ENCODE results near the gene BSCL2. TPM values are rescaled to one million over a fixed set of nuclear protein-coding genes. Genes with fewer than 3 reads are reported as not detected.
A peak's percentile ranks its signal among the peaks of the same experiment; 100 is the strongest.
"Not testable (repeated sequence)": the region's sequence is repeated elsewhere in the genome, so short reads cannot be mapped to it uniquely, and the experiment has no call there.

The BSCL2 gene
- total RNA-seq, 1 experiment from 2014 or later, result 147 TPM

- no peak for DNase-seq (ENCODE audit: low spot score)
These were observed 12.2 kb upstream of the BSCL2 start for GRCh38 chr11:62719302-62719978.

- no peak for DNase-seq (ENCODE audit: low spot score)
These were observed 9.6 kb upstream of the BSCL2 start for GRCh38 chr11:62716816-62717215.

GRCh38 chr11:62716206-62716605 is 9.0 kb upstream of the BSCL2 start:
- no peak for DNase-seq (ENCODE audit: low spot score)

- DNase-seq (ENCODE audit: low spot score), result no peak
These were observed 8.2 kb upstream of the BSCL2 start for GRCh38 chr11:62715150-62716130.

GRCh38 chr11:62713343-62713742 is 6.1 kb upstream of the BSCL2 start:
- peak; percentile 75 for DNase-seq (ENCODE audit: low spot score)

- no peak for DNase-seq (ENCODE audit: low spot score)
These were observed 5.6 kb upstream of the BSCL2 start for GRCh38 chr11:62712861-62713260.

GRCh38 chr11:62712276-62712812 is 5.1 kb upstream of the BSCL2 start:
- DNase-seq (ENCODE audit: low spot score), result no peak

- DNase-seq (ENCODE audit: low spot score), result no peak
These were observed 2.7 kb upstream of the BSCL2 start for GRCh38 chr11:62710001-62710345.

- DNase-seq (ENCODE audit: low spot score), result peak; percentile 99
These were observed 2.2 kb upstream of the BSCL2 start for GRCh38 chr11:62709247-62710000.

- no peak for DNase-seq (ENCODE audit: low spot score)
These were observed 1.6 kb upstream of the BSCL2 start for GRCh38 chr11:62708793-62709192.

- DNase-seq (ENCODE audit: low spot score), result no peak
These were observed 1.2 kb upstream of the BSCL2 start for GRCh38 chr11:62708392-62708791.

- no peak for DNase-seq (ENCODE audit: low spot score)
These were observed 375 bp downstream of the BSCL2 start for GRCh38 chr11:62706850-62707247.

- peak; percentile 98 for DNase-seq (ENCODE audit: low spot score)
These were observed 1.1 kb downstream of the BSCL2 start for GRCh38 chr11:62705880-62706849.

- DNase-seq (ENCODE audit: low spot score), result peak; percentile 74
These were observed 1.8 kb downstream of the BSCL2 start for GRCh38 chr11:62705413-62705812.

- DNase-seq (ENCODE audit: low spot score), result not testable (repeated sequence)
These were observed 3.3 kb downstream of the BSCL2 start for GRCh38 chr11:62703921-62704320.

- no peak for DNase-seq (ENCODE audit: low spot score)
These were observed 5.0 kb downstream of the BSCL2 start for GRCh38 chr11:62702246-62702645.

GRCh38 chr11:62694455-62695167 is 12.6 kb downstream of the BSCL2 start:
- peak; percentile 91 for DNase-seq (ENCODE audit: low spot score)

- not testable (repeated sequence) for DNase-seq (ENCODE audit: low spot score)
These were observed 13.6 kb downstream of the BSCL2 start for GRCh38 chr11:62693624-62694023.

GRCh38 chr11:62689421-62690183 is 17.6 kb downstream of the BSCL2 start, which contains the start of gene LRRN4CL:
LRRN4CL (minus strand) TSS chr11:62689530; CDS start chr11:62688508, 1,022 bp downstream.
- no peak for DNase-seq (ENCODE audit: low spot score)
